Raji (cell line): ENCODE measurements around the gene HDAC4.

Experiments
- POLR2A ChIP-seq: IDR thresholded peaks from 2 replicates; pipeline ENCODE4 v1.6.1; 2011; ENCODE audit warnings: low read depth, low read length, control low read depth; ENCODE audit not compliant: insufficient read depth

The HDAC4 gene

GRCh38 chr2:239114616-239115265, 286.1 kb downstream of the HDAC4 start:
- no peak for TF ChIP-seq POLR2A

GRCh38 chr2:239114119-239114581, 286.7 kb downstream of the HDAC4 start:
- no peak for TF ChIP-seq POLR2A

- no peak for TF ChIP-seq POLR2A
These were observed 287.2 kb downstream of the HDAC4 start for GRCh38 chr2:239113615-239114014.

GRCh38 chr2:239113171-239113570, 287.6 kb downstream of the HDAC4 start:
- TF ChIP-seq POLR2A: no peak

GRCh38 chr2:239112127-239112774, 288.6 kb downstream of the HDAC4 start:
- no peak for TF ChIP-seq POLR2A

- no peak for TF ChIP-seq POLR2A
These were observed 289.3 kb downstream of the HDAC4 start for GRCh38 chr2:239111401-239112100.

GRCh38 chr2:239110595-239111048, 290.2 kb downstream of the HDAC4 start:
- no peak for TF ChIP-seq POLR2A

GRCh38 chr2:239109928-239110545, 290.8 kb downstream of the HDAC4 start:
- no peak for TF ChIP-seq POLR2A

GRCh38 chr2:239109041-239109927, 291.5 kb downstream of the HDAC4 start:
- TF ChIP-seq POLR2A: no peak

- no peak for TF ChIP-seq POLR2A
These were observed 292.4 kb downstream of the HDAC4 start for GRCh38 chr2:239108459-239108858.

- no peak for TF ChIP-seq POLR2A
These were observed 292.9 kb downstream of the HDAC4 start for GRCh38 chr2:239107936-239108335.

- no peak for TF ChIP-seq POLR2A
These were observed 293.9 kb downstream of the HDAC4 start for GRCh38 chr2:239106966-239107365.

GRCh38 chr2:239106314-239106908, 294.4 kb downstream of the HDAC4 start:
- no peak for TF ChIP-seq POLR2A

- no peak for TF ChIP-seq POLR2A
These were observed 295.6 kb downstream of the HDAC4 start for GRCh38 chr2:239105234-239105633.
